Measurements from ENCODE around the gene RANBP9. TPM values are rescaled to one million over a fixed set of nuclear protein-coding genes. Genes with fewer than 3 reads are reported as not detected.

RANBP9 gene
- total and polyA plus RNA-seq, 2 of the 13 experiments (the other 11 are each of a cell fraction or from before 2014, with no cell fraction given): 26.6 to 30.6 TPM

DNA sequence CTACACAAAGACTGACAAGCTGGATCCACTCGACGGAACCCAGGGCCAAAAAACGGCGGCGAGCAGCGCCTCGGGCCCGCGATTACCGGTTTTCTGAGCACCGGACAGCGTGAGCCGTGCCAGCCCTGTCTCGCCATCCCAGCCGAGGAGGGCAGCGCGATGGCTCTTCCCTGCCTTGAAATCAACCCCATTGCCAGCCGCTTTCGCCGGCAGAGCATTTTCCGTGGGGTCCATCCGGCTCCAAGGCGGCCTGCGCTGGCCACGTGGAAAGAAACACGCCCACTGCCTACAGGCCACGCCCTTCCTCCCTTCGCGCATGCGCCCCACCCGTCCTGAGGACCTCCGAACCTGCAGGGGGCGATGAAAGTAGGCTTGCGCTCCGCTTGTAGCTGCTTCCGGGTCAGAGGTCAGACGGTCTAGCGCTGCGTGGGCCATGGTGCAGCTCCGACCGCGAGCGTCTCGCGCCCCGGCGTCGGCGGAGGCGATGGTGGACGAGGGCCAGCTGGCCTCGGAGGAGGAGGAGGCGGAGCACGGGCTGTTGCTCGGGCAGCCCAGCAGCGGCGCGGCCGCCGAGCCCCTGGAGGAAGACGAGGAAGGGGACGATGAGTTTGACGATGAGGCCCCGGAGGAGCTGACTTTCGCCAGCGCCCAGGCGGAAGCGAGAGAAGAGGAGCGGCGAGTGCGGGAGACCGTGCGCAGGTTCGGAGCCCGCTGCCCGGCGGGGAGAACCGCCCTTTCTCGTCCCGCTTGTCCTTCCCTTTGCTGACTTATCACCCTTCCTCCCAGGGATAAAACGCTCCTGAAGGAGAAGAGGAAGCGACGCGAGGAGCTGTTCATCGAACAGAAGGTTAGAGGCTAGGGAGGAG is 96.5 kb downstream of the RANBP9 start, which contains the start of gene NOL7 (continued):
- TF ChIP-seq DR1 (CRISPR knock-in tag; IDR thresholded peaks at IDR 0.05) (peak; percentile 97), ZNF569 (CRISPR knock-in tag; IDR thresholded peaks at IDR 0.05; ENCODE audit: borderline replicate concordance) (peak; percentile 95; the same call in 1 of the 2 replicates), CHD4 (IDR thresholded peaks at IDR 0.05; ENCODE audit: borderline replicate concordance, low read length) (0 out of 2 replicates have a peak, but pooled peaks have one; percentile 16), ZNF12 (CRISPR knock-in tag; IDR thresholded peaks at IDR 0.05) (peak; percentile 77), ZNF510 (CRISPR knock-in tag; IDR thresholded peaks at IDR 0.05; ENCODE audit: low read depth) (peak; percentile 77), ZNF34 (CRISPR knock-in tag; IDR thresholded peaks at IDR 0.05; ENCODE audit: borderline replicate concordance) (peak; percentile 85), ZNF253 (CRISPR knock-in tag; IDR thresholded peaks at IDR 0.05; ENCODE audit: borderline replicate concordance) (peak; percentile 98), LCORL (IDR thresholded peaks at IDR 0.05) (no peak), LCORL (CRISPR knock-in tag; IDR thresholded peaks at IDR 0.05) (peak; percentile 82), ZNF350 (CRISPR knock-in tag; IDR thresholded peaks at IDR 0.05; ENCODE audit: borderline replicate concordance, low read depth) (peak; percentile 99), ZSCAN20 (CRISPR knock-in tag; IDR thresholded peaks at IDR 0.05; ENCODE audit: borderline replicate concordance) (0 out of 2 replicates have a peak, but pooled peaks have one; percentile 81), KDM4B (CRISPR knock-in tag; IDR thresholded peaks at IDR 0.05) (0 out of 2 replicates have a peak, but pooled peaks have one; percentile 87), KDM5B (CRISPR knock-in tag; IDR thresholded peaks at IDR 0.05; ENCODE audit: borderline replicate concordance) (peak; percentile 94), SYNCRIP (IDR thresholded peaks at IDR 0.05; ENCODE audit: insufficient read depth, low read depth, low read length) (no peak), XRCC5 (optimal IDR thresholded peaks at IDR 0.05; ENCODE audit: low read length) (peak; percentile 90), BRD4 (CRISPR knock-in tag; IDR thresholded peaks at IDR 0.05) (peak; percentile 94; the same call in 1 of the 2 replicates), ZNF543 (CRISPR knock-in tag; IDR thresholded peaks at IDR 0.05) (peak; percentile 98)
- TF ChIP-seq, protein P1, sequence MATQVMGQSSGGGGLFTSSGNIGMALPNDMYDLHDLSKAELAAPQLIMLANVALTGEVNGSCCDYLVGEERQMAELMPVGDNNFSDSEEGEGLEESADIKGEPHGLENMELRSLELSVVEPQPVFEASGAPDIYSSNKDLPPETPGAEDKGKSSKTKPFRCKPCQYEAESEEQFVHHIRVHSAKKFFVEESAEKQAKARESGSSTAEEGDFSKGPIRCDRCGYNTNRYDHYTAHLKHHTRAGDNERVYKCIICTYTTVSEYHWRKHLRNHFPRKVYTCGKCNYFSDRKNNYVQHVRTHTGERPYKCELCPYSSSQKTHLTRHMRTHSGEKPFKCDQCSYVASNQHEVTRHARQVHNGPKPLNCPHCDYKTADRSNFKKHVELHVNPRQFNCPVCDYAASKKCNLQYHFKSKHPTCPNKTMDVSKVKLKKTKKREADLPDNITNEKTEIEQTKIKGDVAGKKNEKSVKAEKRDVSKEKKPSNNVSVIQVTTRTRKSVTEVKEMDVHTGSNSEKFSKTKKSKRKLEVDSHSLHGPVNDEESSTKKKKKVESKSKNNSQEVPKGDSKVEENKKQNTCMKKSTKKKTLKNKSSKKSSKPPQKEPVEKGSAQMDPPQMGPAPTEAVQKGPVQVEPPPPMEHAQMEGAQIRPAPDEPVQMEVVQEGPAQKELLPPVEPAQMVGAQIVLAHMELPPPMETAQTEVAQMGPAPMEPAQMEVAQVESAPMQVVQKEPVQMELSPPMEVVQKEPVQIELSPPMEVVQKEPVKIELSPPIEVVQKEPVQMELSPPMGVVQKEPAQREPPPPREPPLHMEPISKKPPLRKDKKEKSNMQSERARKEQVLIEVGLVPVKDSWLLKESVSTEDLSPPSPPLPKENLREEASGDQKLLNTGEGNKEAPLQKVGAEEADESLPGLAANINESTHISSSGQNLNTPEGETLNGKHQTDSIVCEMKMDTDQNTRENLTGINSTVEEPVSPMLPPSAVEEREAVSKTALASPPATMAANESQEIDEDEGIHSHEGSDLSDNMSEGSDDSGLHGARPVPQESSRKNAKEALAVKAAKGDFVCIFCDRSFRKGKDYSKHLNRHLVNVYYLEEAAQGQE (IDR thresholded peaks at IDR 0.05; ENCODE audit: borderline replicate concordance in 1 of 2, low read depth in 1 of 2, low read length in 2 of 2): peak in 1 of 2 experiments; percentile 80; a peak in 1 of 4 replicates
- TF ChIP-seq, protein P2, sequence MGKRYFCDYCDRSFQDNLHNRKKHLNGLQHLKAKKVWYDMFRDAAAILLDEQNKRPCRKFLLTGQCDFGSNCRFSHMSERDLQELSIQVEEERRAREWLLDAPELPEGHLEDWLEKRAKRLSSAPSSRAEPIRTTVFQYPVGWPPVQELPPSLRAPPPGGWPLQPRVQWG (CRISPR knock-in tag; IDR thresholded peaks at IDR 0.05; ENCODE audit: borderline replicate concordance, low read depth): no peak
- TF ChIP-seq, protein P3, sequence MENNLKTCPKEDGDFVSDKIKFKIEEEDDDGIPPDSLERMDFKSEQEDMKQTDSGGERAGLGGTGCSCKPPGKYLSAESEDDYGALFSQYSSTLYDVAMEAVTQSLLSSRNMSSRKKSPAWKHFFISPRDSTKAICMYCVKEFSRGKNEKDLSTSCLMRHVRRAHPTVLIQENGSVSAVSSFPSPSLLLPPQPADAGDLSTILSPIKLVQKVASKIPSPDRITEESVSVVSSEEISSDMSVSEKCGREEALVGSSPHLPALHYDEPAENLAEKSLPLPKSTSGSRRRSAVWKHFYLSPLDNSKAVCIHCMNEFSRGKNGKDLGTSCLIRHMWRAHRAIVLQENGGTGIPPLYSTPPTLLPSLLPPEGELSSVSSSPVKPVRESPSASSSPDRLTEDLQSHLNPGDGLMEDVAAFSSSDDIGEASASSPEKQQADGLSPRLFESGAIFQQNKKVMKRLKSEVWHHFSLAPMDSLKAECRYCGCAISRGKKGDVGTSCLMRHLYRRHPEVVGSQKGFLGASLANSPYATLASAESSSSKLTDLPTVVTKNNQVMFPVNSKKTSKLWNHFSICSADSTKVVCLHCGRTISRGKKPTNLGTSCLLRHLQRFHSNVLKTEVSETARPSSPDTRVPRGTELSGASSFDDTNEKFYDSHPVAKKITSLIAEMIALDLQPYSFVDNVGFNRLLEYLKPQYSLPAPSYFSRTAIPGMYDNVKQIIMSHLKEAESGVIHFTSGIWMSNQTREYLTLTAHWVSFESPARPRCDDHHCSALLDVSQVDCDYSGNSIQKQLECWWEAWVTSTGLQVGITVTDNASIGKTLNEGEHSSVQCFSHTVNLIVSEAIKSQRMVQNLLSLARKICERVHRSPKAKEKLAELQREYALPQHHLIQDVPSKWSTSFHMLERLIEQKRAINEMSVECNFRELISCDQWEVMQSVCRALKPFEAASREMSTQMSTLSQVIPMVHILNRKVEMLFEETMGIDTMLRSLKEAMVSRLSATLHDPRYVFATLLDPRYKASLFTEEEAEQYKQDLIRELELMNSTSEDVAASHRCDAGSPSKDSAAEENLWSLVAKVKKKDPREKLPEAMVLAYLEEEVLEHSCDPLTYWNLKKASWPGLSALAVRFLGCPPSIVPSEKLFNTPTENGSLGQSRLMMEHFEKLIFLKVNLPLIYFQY (CRISPR knock-in tag; IDR thresholded peaks at IDR 0.05; ENCODE audit: borderline replicate concordance): peak; percentile 85
